SK-N-SH treated with all-trans-retinoic acid at 6 μM for 48 hours (cell line): ENCODE results near the gene SCN7A.

Experiments used
- BACH2 ChIP-seq: fragments of 250-450 bp; sonication (Bioruptor Pico); IDR thresholded peaks from 2 replicates; pipeline ENCODE4 v1.9.0; 2021; ENCODE audit warnings: mild to moderate bottlenecking, borderline replicate concordance
- CREB5 ChIP-seq: fragments of 250-450 bp; sonication (Bioruptor Pico); IDR thresholded peaks from 2 replicates; pipeline ENCODE4 v1.5.1; 2020; ENCODE audit warnings: low read depth, mild to moderate bottlenecking, moderate library complexity
- OSR1 ChIP-seq: fragments of 250-450 bp; sonication (Bioruptor Pico); IDR thresholded peaks from 2 replicates; pipeline ENCODE4 v1.8.0; 2022; ENCODE audit warnings: moderate library complexity, mild to moderate bottlenecking, inconsistent platforms
- SNAI2 ChIP-seq: fragments of 250-450 bp; sonication (Bioruptor Pico); IDR thresholded peaks from 2 replicates; pipeline ENCODE4 v1.5.0; 2020; ENCODE audit warnings: mild to moderate bottlenecking, moderate library complexity

GRCh38 chr2:166433457-166433856 lies 60.6 kb downstream of the SCN7A start:
- no peak for TF ChIP-seq CREB5
- TF ChIP-seq BACH2 = no peak
- no peak for TF ChIP-seq SNAI2 (CRISPR knock-in tag)
- TF ChIP-seq OSR1 (CRISPR knock-in tag) = no peak
